T-helper 1 cell treated with Interleukin-12 subunit alpha and Interleukin-12 subunit beta and Interleukin-4 antibody, amounts not matched to agents 30 μg/mL and 1 μg/mL, for 36 hours (primary cell): ENCODE measurements around the gene CACNB4.

Source experiments
- H3K27ac Mint-ChIP-seq: one replicate; pipeline ENCODE4 v1.8.0; 2021; ENCODE audit warnings: mild to moderate bottlenecking, mixed read lengths
- H3K27me3 Mint-ChIP-seq: one replicate; pipeline ENCODE4 v1.8.0; 2021; ENCODE audit warnings: low read depth, mixed read lengths
- H3K36me3 Mint-ChIP-seq: one replicate; pipeline ENCODE4 v1.8.0; 2021; ENCODE audit warnings: low read depth, mixed read lengths
- H3K4me1 Mint-ChIP-seq: one replicate; pipeline ENCODE4 v1.8.0; 2021; ENCODE audit warnings: low read depth, mixed read lengths
- H3K4me3 Mint-ChIP-seq: one replicate; pipeline ENCODE4 v1.8.0; 2021; ENCODE audit warnings: mild to moderate bottlenecking, moderate library complexity, mixed read lengths
- H3K9me3 Mint-ChIP-seq: one replicate; pipeline ENCODE4 v1.8.0; 2021; ENCODE audit warnings: mixed read lengths

The CACNB4 gene

DNA sequence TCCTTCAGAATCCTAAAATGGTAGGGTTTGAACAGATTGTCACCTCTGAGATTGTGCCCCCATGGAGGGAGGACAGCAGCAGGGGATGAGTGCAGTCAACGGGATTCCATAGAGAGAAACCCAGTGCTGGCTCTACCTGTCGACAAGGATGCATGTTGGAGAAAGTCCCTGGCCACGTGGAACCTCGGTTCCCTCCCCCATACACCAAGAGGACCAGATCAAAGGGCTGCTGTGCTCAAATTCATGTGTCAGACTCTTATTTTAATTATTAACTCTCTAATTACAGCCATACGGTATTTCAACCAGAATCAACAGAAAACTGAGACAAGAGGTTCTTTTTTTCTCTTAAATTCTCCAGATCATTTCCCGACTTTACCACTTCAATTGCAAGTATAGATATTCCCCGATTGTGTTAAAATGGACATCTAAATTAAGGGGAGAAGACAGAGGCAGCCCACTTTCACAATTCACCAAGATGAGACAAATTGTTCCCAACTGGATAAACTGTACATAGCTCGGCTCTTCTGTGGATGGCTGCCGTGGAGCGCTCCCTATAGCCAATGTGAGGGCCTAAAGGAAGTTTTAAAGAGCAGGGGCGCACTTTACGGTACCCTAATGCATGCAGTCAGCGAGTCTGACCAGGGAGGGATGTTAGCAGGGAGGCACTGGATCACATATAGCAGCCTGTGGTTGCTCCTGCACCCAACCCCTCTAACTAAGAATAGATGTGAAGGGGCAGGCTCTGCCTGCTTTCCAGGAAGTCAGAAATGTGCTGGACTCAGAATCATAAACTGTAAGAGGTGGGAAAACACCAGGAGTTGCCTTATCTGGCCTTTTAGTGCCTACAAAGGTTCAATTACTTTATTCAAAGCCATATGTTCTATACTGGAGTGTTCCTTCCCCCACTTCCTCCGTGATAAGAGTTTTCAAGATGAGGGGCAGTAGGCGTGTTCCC lies 123.1 kb downstream of the CACNB4 start:
- Mint-ChIP-seq H3K27me3 (peaks cover 2% of the 10 kb centered on the region), H3K27ac (no peak overlapping the region), H3K36me3 (no peaks in the 10 kb centered on the region), H3K4me1 (peaks cover 15% of the 10 kb centered on the region), H3K9me3 (no peaks in the 10 kb centered on the region), H3K4me3 (no peak overlapping the region)

DNA sequence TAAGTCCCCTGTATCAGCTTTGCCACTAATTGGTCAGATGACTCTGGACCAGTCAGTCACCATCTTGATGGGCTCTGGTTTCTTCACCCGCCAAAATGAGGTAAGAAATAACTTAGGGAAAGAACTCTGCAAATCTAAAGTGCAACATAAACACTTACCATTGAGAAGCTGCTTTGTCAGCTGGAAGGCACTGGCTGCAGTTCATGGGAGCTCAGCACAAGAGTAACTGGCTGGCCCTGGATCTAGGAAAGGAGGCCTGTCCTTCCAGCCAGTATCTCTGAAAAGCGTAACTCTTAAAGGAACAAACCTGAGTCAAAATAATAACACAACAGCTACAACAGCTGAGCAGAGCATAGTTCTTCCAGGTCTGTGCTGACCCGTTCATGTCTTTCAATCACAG lies 123.9 kb downstream of the CACNB4 start:
- Mint-ChIP-seq H3K4me1 (peaks cover 15% of the 10 kb centered on the region), H3K9me3 (no peaks in the 10 kb centered on the region), H3K36me3 (no peaks in the 10 kb centered on the region)

DNA sequence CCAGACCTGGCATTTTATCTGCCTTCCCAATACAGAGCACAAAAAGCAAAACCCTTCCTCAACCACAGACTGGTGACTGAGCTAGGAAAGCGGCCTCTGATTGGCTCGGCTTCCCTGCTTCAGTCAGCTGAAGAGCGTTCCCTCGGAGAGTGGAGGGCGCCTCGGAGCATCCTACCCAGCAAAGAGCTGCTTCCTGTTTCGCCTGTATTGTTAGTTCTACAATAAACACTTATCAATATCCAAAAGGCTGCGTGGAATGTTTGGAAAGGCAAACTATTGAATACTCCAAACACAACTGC lies 125.0 kb downstream of the CACNB4 start:
- Mint-ChIP-seq H3K4me3 (no peak overlapping the region), H3K4me1 (peaks cover 15% of the 10 kb centered on the region), H3K27me3 (peaks cover 5% of the 10 kb centered on the region), H3K36me3 (no peaks in the 10 kb centered on the region), H3K27ac (no peak overlapping the region), H3K9me3 (no peaks in the 10 kb centered on the region)

More for the DNA sequence above, 123.9 kb downstream of the CACNB4 start:
- H3K27ac Mint-ChIP-seq = no peak overlapping the region
- H3K27me3 Mint-ChIP-seq = peaks cover 5% of the 10 kb centered on the region
- no peak overlapping the region for H3K4me3 Mint-ChIP-seq

DNA sequence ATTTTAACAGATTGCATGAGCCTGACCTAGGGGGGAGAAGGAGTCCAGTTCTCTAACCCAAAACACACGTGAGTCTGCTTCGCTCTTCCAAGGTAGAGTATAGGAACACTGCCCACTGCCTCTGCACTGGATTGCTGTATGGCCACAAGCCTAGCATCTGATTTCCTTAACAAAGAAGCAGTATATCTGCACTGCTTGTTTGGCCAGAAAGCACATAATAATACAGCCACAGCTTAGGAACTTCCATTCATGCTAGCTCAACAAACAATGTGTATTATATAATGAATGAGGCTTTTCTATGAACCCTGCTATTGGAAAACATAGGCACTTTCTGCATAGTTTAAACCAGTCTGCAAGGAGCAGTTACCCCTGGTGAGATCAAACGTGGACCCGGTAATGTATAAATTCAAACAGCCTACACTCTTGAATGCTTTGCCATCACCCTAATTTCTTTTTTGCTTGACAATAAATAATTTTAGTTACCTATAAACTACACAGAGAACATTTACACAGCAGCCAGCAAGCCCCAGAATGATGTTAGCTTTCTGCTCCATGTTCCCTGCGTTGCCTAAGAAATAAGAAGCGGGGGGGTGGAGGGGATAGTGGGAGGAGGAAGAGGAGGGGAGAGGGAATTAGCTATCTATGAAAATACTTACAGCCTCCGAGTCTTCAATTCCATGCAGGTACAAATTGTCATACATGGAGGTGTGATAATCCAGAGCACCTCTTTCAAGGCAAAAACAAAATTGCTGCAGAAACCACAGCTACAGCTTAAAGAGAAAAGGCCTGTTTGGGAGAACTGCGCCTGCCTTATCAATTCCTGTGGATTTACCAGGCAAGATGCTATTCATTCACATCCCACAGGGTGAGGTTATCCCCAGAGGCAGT lies 125.6 kb downstream of the CACNB4 start:
- Mint-ChIP-seq H3K27me3 (peaks cover 5% of the 10 kb centered on the region), H3K36me3 (no peaks in the 10 kb centered on the region), H3K9me3 (no peaks in the 10 kb centered on the region), H3K27ac (no peak overlapping the region), H3K4me3 (no peak overlapping the region), H3K4me1 (peaks cover 15% of the 10 kb centered on the region)

DNA sequence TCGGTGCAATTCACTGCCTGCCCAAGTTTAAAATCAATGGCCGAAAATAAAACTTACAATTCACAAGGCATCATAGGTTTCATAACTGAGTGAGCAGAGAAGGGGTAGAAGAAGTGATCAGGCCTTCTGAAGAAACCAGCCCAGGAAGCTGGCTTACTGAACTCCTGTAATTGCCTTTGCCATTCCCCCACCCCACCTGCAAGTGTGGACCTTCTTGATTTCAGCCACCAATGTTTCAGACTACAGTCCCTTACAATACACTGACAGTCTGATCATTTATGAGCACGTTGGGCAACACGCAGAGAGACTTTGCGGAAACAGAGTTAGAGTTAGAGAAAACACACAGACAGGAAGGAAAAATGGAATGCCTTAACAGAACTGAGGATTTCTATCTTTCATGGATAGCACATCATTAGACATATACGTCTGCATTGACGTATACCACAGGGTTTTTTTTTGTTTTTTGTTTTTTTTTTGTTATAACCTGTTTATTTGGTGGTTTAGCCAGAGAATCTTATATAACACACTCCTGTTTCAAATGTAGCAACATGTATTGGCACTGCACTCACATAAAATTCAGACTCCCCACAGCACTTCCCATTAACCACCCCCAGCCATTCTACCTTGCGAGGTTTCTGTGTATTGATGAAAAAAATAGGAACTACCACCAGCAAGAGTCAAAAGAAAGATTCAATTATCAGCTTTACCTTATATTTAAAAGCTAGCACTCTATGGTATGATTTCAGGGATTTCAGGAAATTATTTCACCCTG lies 126.4 kb downstream of the CACNB4 start:
- Mint-ChIP-seq H3K27ac (no peak overlapping the region), H3K27me3 (peaks cover 5% of the 10 kb centered on the region), H3K9me3 (no peaks in the 10 kb centered on the region), H3K4me3 (no peak overlapping the region), H3K36me3 (no peaks in the 10 kb centered on the region), H3K4me1 (peaks cover 15% of the 10 kb centered on the region)

DNA sequence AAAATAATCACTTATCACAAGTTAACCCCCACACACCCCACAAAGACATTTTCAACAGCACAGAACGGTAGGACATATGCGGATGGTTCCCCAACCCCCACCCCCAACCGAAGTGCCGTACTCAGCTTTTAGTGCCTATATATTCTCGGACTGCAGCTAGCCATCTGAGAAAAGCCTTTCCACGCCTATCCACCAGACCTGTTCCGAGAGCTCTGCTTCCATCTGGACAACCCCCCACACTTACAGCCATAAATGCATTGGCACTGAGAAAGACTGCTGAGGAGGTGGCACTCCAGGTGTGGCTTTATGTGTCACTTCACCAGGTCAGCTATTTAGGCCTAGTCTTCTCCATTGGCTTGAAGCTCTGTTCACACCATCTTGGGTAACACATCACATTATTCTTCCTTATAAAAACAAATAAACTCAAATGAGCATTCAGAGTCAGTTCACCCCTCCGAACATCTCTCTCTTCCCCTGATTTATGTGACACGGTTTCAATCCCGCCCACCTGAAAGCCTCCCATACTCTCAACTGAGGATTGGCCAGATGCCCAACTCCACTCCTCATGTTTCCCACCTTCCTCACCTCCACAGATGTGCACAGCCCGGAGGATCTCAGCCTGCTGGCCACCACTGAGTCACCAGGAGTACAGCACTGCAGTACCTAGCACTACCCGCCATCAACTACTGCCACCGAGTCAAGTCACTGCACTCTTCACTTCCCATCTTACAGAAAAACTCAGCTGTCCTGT lies 127.4 kb downstream of the CACNB4 start:
- no peak overlapping the region for H3K27ac Mint-ChIP-seq
- no peak overlapping the region for H3K4me3 Mint-ChIP-seq
- no peaks in the 10 kb centered on the region for H3K36me3 Mint-ChIP-seq
- no peaks in the 10 kb centered on the region for H3K9me3 Mint-ChIP-seq
- H3K27me3 Mint-ChIP-seq = peaks cover 5% of the 10 kb centered on the region
- H3K4me1 Mint-ChIP-seq = peaks cover 8% of the 10 kb centered on the region

DNA sequence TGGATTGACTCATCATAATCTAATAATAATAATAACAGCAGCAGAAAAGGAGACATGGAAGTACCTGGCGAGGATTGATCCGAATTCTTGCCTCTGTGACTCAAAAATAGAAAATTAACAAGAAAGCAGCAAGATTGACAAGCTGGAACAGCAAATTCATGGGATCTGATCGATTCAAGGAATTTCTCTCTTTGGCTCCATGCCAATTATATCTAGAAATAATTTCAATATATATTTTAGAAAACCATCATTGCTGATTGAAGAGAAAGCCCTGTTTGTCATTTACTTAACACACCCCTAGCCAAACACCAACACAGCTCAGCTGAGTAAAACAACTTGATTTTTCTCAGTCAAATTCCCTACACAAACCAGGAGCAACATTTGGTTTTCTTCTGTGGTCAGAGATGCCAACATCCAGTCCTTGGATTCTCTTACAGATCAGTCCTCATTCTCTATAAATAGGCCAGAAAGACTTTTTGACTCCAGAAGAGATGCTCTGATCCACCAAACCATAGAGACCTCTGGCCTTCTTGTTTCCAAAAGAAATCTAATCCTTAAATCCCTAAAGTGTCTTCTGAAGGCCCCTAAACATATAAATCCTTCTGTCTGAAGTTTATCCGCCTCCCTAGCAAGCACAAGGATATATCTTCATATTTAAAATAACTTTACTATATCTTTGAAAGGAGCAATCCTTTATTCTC lies 129.9 kb downstream of the CACNB4 start:
- peaks cover 3% of the 10 kb centered on the region for H3K27me3 Mint-ChIP-seq
- H3K27ac Mint-ChIP-seq = no peak overlapping the region
- H3K4me1 Mint-ChIP-seq = peaks cover 1% of the 10 kb centered on the region
- no peaks in the 10 kb centered on the region for H3K36me3 Mint-ChIP-seq
- H3K9me3 Mint-ChIP-seq = no peaks in the 10 kb centered on the region
- H3K4me3 Mint-ChIP-seq = no peak overlapping the region

DNA sequence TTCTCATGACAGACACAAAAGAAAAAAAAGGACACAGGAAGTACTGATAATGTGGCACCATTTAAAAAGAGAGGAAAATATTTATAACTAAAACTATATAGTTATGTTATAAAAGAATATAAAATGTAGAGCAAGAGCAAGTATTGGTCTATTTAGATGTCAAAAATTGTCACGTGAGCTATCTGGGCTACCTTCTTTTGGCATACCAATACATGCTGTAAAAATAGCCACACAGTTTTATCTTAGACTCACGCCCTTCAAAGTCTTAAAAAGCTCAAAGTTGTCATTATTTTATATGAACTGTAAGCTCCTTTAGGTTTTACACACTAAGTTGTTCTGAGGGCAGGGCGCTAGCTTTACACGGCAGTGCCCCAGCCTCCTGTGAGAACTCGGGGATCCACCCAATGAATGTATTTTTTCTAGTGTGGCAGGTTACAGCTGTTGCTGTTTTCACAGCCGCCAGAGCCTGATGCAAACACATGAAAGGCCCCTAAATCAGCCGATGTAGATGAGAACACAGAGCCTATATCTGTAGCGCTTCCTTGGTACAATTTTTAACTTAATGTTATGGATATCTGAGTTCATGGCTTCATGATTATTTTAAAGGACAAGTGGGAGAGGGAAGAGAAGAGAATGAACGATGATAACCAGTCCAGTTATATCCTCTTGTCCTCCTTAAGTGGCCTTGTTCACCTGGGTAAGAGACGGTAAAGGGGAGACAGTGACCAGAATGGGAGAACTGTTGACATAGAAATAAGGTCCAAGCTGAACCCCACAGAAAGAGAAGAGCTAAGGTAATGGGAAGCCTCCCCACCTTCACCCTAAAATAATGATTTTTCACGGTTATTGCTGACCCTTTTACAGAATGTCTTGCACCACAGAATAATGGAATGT lies 130.8 kb downstream of the CACNB4 start:
- H3K27me3 Mint-ChIP-seq = peaks cover 3% of the 10 kb centered on the region
- H3K9me3 Mint-ChIP-seq = no peaks in the 10 kb centered on the region
- no peaks in the 10 kb centered on the region for H3K4me1 Mint-ChIP-seq
- H3K36me3 Mint-ChIP-seq = no peaks in the 10 kb centered on the region
- no peak overlapping the region for H3K4me3 Mint-ChIP-seq
- H3K27ac Mint-ChIP-seq = no peak overlapping the region

DNA sequence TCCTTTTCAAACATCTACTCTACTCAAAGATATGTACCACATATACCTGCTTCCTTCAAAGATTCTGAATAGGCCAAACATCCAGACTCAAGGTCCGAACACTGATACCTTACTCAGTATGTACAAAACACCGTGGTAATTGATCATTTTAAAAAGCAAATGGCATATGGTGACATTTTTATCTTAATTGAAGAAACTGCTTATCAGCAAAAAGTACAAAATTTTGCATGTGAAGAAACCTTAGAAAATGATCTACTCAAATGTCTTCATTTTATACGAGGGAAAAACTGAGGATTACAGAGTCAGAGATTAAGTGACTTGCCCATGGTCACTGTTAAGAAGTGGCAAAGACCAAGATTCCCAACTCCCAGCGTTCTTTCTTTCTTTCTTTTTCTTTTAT lies 133.0 kb downstream of the CACNB4 start:
- H3K4me1 Mint-ChIP-seq = no peaks in the 10 kb centered on the region
- peaks cover 3% of the 10 kb centered on the region for H3K27me3 Mint-ChIP-seq
- H3K27ac Mint-ChIP-seq = no peak overlapping the region
- H3K36me3 Mint-ChIP-seq = no peaks in the 10 kb centered on the region
- H3K9me3 Mint-ChIP-seq = no peaks in the 10 kb centered on the region
- H3K4me3 Mint-ChIP-seq = no peak overlapping the region

DNA sequence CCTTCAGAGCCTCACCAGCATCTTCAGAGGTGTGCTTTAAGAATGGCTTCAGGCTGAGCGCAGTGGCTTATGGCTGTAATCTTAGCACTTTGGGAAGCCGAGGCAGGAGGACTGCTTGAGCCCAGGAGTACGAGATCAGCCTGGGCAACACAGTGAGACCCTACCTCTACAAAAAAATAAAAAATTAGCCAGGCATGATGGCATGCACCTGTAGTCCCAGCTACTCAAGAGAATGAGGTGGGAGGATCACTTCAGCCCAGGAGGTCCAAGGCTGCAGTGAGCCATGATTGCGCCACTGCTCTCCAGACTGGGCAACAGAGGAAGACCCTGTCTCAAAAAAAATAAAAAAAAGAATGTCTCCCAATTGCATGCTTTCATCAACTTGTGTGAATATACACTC lies 137.3 kb downstream of the CACNB4 start:
- no peaks in the 10 kb centered on the region for H3K9me3 Mint-ChIP-seq
- H3K4me3 Mint-ChIP-seq = no peak overlapping the region
- H3K4me1 Mint-ChIP-seq = no peaks in the 10 kb centered on the region
- no peaks in the 10 kb centered on the region for H3K27me3 Mint-ChIP-seq
- no peaks in the 10 kb centered on the region for H3K36me3 Mint-ChIP-seq
- H3K27ac Mint-ChIP-seq = no peak overlapping the region

DNA sequence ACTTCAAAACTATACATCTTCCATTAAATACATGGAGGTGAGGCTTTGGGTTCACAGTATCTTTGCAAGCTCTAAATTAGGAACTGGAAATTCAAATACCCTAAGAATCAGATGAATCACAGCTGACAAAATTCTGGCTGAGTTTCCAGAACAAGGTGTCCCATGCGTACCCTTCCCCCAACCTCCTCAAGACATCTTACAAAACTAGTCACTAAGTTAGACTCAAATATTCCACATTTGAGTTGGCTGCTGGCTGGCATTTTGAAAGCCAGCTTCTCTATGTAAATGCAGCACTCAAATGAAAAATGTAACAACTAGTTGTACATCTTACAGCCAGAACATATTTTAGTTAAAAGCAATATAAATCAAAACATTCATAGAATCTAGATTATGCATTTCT lies 139.6 kb downstream of the CACNB4 start:
- no peak overlapping the region for H3K4me3 Mint-ChIP-seq
- H3K27me3 Mint-ChIP-seq = peaks cover 8% of the 10 kb centered on the region
- H3K9me3 Mint-ChIP-seq = no peaks in the 10 kb centered on the region
- no peaks in the 10 kb centered on the region for H3K36me3 Mint-ChIP-seq
- no peaks in the 10 kb centered on the region for H3K4me1 Mint-ChIP-seq
- no peak overlapping the region for H3K27ac Mint-ChIP-seq

DNA sequence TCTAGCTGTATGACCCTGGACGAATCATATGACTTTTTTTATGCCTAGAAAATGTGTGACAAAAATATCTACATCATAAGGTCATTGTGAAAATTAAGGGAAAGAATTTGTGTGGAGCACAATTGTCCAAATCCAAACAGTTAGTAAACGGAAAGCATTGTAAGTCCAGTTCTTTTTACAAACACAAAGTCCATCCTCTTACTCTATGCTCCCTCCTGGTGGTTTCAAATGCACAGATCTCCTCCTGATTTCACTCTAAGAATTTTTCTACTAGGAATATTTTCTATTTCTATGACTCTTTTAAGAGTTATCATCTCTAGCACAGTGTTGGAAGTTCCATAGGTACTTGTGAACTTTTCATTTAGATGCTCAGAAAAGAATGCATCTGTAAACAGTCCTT lies 145.4 kb downstream of the CACNB4 start:
- Mint-ChIP-seq H3K27ac (no peak overlapping the region), H3K4me1 (no peaks in the 10 kb centered on the region), H3K4me3 (no peak overlapping the region), H3K27me3 (peaks cover 10% of the 10 kb centered on the region), H3K9me3 (no peaks in the 10 kb centered on the region), H3K36me3 (no peaks in the 10 kb centered on the region)
